Bladder microvascular endothelial cell (primary cell): ENCODE measurements around the gene ADGRL3. TPM values are rescaled to one million over a fixed set of nuclear protein-coding genes. Genes with fewer than 3 reads are reported as not detected.

ENCODE experiments used
- total RNA-seq: library from RNA; depleted of rRNA; stranded (reverse); fragments of >200 nt; gene quantifications from 2 replicates; pipeline ENCODE4 v1.2.3, GENCODE V29; 2014

Gene ADGRL3
- under 0.01 and 4.5 TPM in 2 replicates for total RNA-seq

GRCh38 chr4:61200187-61200915 is at the start of gene ADGRL3:
ADGRL3 (plus strand) TSS chr4:61200326.

